Subcutaneous abdominal adipose tissue (tissue), 5 donors: ENCODE measurements around the gene ITCH.

Experiments
- H3K27ac ChIP-seq: one replicate; pipeline ENCODE4 v1.7.0; 2013; ENCODE audit warnings: low read depth, mild to moderate bottlenecking, inconsistent platforms, low read length, moderate library complexity
- H3K27me3 ChIP-seq, 5 donors: one replicate each; pipeline ENCODE4 v1.7.0; 2013; ENCODE audit warnings: low read length in 5 of 5, inconsistent platforms in 1 of 5; ENCODE audit not compliant: control insufficient read depth in 5 of 5, insufficient read depth in 4 of 5
- H3K36me3 ChIP-seq, 5 donors: one replicate each; pipeline ENCODE4 v1.7.0; 2013; ENCODE audit warnings: low read length in 5 of 5; ENCODE audit not compliant: control insufficient read depth in 5 of 5, insufficient read depth in 5 of 5
- H3K4me1 ChIP-seq, 5 donors: one replicate each; pipeline ENCODE4 v1.7.0; 2013; ENCODE audit warnings: low read length in 5 of 5, mild to moderate bottlenecking in 3 of 5, moderate library complexity in 1 of 5; ENCODE audit not compliant: control insufficient read depth in 5 of 5, insufficient read depth in 5 of 5
- H3K4me3 ChIP-seq, 5 donors: one replicate each; pipeline ENCODE4 v1.7.0; 2013; ENCODE audit warnings: low read length in 5 of 5, low read depth in 1 of 5
- H3K9ac ChIP-seq, 5 donors: one replicate each; pipeline ENCODE4 v1.7.0; 2013; ENCODE audit warnings: low read length in 5 of 5, mild to moderate bottlenecking in 4 of 5, moderate library complexity in 3 of 5
- H3K9me3 ChIP-seq, 5 donors: one replicate each; pipeline ENCODE4 v1.7.0; 2013; ENCODE audit warnings: low read length in 5 of 5; ENCODE audit not compliant: control insufficient read depth in 5 of 5
- donor health status: healthy.
- donor health status: healthy.
- donor health status: healthy.
- donor health status: healthy.
- donor health status: healthy.

ITCH gene

GRCh38 chr20:34531608-34532265 is 168.7 kb downstream of the ITCH start:
- Histone ChIP-seq H3K4me1 (peaks cover 0 to 23% (median 16%) of the 10 kb centered on the region in 5 donors), H3K4me3 (no peak overlapping the region), H3K9me3 (no peaks in the 10 kb centered on the region), H3K27me3 (no peaks in the 10 kb centered on the region), H3K9ac (peak overlapping the region in 1 of 5 donors; percentile 33), H3K27ac (no peak overlapping the region), H3K36me3 (peaks cover 4 to 94% (median 77%) of the 10 kb centered on the region in 5 donors)

DNA sequence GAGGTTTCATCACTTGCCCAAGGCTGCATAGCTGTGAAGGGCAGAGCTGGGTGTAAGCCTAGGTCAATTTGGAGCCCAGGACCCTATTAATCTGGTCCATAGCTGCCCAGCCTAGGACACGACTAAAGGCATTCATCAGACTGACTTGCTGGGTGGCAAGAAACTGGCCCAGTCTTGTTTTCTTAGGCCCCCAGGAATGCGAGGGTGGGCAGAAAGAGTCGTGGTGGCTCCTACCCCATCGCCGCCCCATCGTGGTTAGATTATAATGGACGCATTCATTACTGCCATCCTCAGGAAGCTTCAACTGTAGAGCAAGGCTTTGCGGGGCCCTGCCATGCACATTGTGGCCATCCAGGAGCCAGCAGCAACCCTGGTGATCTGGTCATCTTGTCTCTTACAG is 169.2 kb downstream of the ITCH start:
- H3K27ac ChIP-seq: no peak overlapping the region
- H3K9ac ChIP-seq: no peak overlapping the region
- no peaks in the 10 kb centered on the region for H3K9me3 ChIP-seq
- peaks cover 1 to 94% (median 77%) of the 10 kb centered on the region in 5 donors for H3K36me3 ChIP-seq
- no peak overlapping the region for H3K4me3 ChIP-seq
- no peaks in the 10 kb centered on the region for H3K27me3 ChIP-seq
- H3K4me1 ChIP-seq: peaks cover 0 to 23% (median 16%) of the 10 kb centered on the region in 5 donors

DNA sequence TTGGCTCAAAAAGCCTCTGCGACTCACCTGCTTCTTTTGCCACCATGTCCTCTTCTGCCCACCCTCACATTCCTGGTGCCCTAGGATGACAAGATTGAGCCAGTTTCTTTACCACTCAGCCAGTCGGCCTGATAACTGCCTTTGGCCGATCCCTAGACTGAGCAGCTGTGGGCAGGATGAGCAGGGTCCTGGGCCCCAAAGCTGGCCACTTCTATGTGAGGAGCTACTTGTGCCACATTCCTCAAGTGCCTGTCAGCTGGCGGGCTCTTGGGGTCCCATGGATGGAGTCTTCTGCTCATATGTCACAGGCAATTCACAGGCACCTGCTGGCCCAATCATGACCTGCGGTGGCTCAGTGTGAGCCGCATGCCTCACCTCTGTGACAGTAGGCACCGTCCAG is 169.7 kb downstream of the ITCH start:
- no peak overlapping the region for H3K27ac ChIP-seq
- no peak overlapping the region for H3K4me3 ChIP-seq
- H3K27me3 ChIP-seq: no peaks in the 10 kb centered on the region
- H3K9ac ChIP-seq: no peak overlapping the region
- H3K4me1 ChIP-seq: peaks cover 0 to 23% (median 16%) of the 10 kb centered on the region in 5 donors
- H3K9me3 ChIP-seq: no peaks in the 10 kb centered on the region
- peaks cover 0 to 94% (median 77%) of the 10 kb centered on the region in 5 donors for H3K36me3 ChIP-seq

DNA sequence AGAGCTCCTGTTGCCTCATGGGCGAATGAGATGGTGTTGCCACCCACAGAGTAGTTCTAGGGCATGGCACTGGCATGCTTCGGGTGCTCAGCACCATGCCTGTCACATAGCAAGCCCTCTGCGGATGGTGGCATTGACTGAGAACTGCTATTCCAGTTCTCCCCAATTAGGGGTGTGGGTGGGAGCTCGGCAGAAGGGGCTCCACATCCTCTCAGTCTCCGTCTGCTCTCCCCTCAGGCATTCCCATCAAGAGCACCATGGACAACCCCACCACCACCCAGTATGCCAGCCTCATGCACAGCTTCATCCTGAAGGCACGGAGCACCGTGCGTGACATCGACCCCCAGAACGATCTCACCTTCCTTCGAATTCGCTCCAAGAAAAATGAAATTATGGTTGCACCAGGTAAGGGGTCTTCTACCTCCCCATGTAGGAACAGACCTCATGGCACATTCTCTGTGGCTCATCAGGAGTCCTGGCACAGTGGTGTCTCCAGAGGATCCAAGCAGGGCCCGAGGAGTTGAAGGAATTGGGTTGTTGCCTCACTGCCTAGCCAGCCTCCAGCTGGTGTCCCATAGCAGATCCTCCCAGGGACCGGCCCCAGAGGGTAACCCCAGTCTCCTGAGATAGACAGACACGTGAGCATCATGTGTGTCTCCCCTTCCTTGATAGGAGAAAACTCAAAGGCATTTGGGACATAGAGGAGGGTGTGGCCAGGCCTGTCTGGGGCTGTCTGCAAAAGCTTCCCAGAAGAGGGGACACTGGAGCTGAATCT is 171.5 kb downstream of the ITCH start:
- H3K4me3 ChIP-seq: no peak overlapping the region
- peaks cover 0 to 90% (median 73%) of the 10 kb centered on the region in 5 donors for H3K36me3 ChIP-seq
- H3K9ac ChIP-seq: no peak overlapping the region
- no peak overlapping the region for H3K27ac ChIP-seq
- no peaks in the 10 kb centered on the region for H3K27me3 ChIP-seq
- H3K9me3 ChIP-seq: no peaks in the 10 kb centered on the region
- H3K4me1 ChIP-seq: peaks cover 0 to 19% (median 16%) of the 10 kb centered on the region in 5 donors

DNA sequence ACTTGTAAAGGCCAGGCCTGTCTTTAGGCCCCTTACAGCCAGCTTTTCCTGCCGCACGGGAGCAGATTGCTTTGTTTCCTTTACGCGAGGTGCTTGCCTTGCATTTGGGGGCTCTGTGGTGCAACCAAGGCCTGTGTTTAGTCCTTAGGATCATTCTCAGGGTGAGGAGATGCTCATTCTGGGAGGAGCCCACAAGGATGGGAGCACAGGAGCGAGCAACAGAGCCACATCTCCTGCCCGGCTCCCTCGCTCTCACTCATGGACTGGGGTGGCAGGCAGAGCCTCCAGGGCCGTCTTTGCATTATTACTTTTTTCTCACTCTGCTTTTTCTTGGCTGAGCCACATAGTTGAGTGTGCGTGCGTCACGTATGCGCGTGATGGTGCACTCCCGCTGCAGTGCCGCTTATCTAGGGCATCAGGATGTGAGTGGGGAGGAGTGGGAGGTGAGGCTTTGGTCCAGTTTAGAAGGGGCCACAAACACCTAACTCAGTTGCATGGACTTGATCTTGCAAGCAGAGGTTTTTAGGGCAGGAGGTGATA is 172.3 kb downstream of the ITCH start:
- H3K36me3 ChIP-seq: peaks cover 0 to 90% (median 73%) of the 10 kb centered on the region in 5 donors
- H3K4me3 ChIP-seq: no peak overlapping the region
- H3K27ac ChIP-seq: no peak overlapping the region
- peaks cover 0 to 12% (median 12%) of the 10 kb centered on the region in 5 donors for H3K4me1 ChIP-seq
- H3K27me3 ChIP-seq: no peaks in the 10 kb centered on the region
- no peak overlapping the region for H3K9ac ChIP-seq
- no peaks in the 10 kb centered on the region for H3K9me3 ChIP-seq

GRCh38 chr20:34535857-34536256 is 172.8 kb downstream of the ITCH start:
- no peaks in the 10 kb centered on the region for H3K9me3 ChIP-seq
- peaks cover 0 to 90% (median 74%) of the 10 kb centered on the region in 5 donors for H3K36me3 ChIP-seq
- peaks cover 0 to 13% (median 9%) of the 10 kb centered on the region in 5 donors for H3K4me1 ChIP-seq
- no peak overlapping the region for H3K27ac ChIP-seq
- H3K9ac ChIP-seq: no peak overlapping the region
- H3K4me3 ChIP-seq: no peak overlapping the region
- no peaks in the 10 kb centered on the region for H3K27me3 ChIP-seq

- Histone ChIP-seq H3K36me3 (peaks cover 0 to 91% (median 75%) of the 10 kb centered on the region in 5 donors), H3K27ac (no peak overlapping the region), H3K27me3 (no peaks in the 10 kb centered on the region), H3K4me1 (peaks cover 0 to 13% (median 0%) of the 10 kb centered on the region in 5 donors), H3K4me3 (no peak overlapping the region), H3K9me3 (no peaks in the 10 kb centered on the region), H3K9ac (no peak overlapping the region)
Measured at GRCh38 chr20:34536798-34537394, 173.8 kb downstream of the ITCH start.

DNA sequence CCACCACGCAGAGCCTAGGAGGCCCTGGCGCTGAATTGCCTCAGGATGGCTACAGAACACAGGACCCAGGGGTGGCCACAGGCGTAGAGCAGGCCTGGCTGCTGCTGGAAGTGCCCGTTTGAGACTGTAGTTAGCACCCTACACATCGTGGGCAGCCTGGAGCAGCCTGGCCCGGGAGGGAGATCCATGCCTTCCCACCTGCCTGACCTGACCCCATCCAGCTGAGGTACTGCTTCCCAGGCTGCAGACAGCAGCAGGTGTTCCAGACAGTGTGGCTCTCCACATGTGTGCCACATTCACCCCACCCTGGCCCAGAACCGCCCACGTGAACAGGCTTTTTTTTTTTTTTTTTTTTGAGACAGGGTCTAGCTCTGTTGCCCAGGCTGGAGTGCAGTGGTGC is 174.6 kb downstream of the ITCH start:
- no peaks in the 10 kb centered on the region for H3K9me3 ChIP-seq
- H3K4me1 ChIP-seq: peaks cover 0 to 13% (median 0%) of the 10 kb centered on the region in 5 donors
- H3K36me3 ChIP-seq: peaks cover 0 to 91% (median 71%) of the 10 kb centered on the region in 5 donors
- H3K9ac ChIP-seq: no peak overlapping the region
- H3K27ac ChIP-seq: no peak overlapping the region
- no peaks in the 10 kb centered on the region for H3K27me3 ChIP-seq
- H3K4me3 ChIP-seq: no peak overlapping the region

GRCh38 chr20:34538671-34539123 is 175.6 kb downstream of the ITCH start:
- H3K9ac ChIP-seq: no peak overlapping the region
- no peak overlapping the region for H3K27ac ChIP-seq
- no peak overlapping the region for H3K4me3 ChIP-seq
- H3K27me3 ChIP-seq: no peaks in the 10 kb centered on the region
- peaks cover 0 to 13% (median 0%) of the 10 kb centered on the region in 5 donors for H3K4me1 ChIP-seq
- H3K36me3 ChIP-seq: peaks cover 0 to 82% (median 65%) of the 10 kb centered on the region in 5 donors
- H3K9me3 ChIP-seq: no peaks in the 10 kb centered on the region
